Right forelimb (tissue), 1 donor: ENCODE data around the gene RAB11FIP3.
"Not testable (repeated sequence)": the region's sequence is repeated elsewhere in the genome, so short reads cannot be mapped to it uniquely, and the experiment has no call there.

Source experiments
- DNase-seq: peaks from one replicate; pipeline ENCODE4 v3.0.0-alpha.2; 2018

The RAB11FIP3 gene

GRCh38 chr16:425082-425718 lies at the start of gene RAB11FIP3:
RAB11FIP3 (plus strand) TSS chr16:425649; CDS start chr16:426007, 358 bp downstream.
- peak; percentile 91 for DNase-seq

- no peak for DNase-seq
Measured at GRCh38 chr16:375927-376816, 49.3 kb upstream of the RAB11FIP3 start.

GRCh38 chr16:376817-377418 lies 48.5 kb upstream of the RAB11FIP3 start:
- DNase-seq = no peak

GRCh38 chr16:377419-377951 lies 48.0 kb upstream of the RAB11FIP3 start:
- DNase-seq = no peak

GRCh38 chr16:378113-378820 lies 47.2 kb upstream of the RAB11FIP3 start:
- not testable (repeated sequence) for DNase-seq

GRCh38 chr16:378821-379182 lies 46.6 kb upstream of the RAB11FIP3 start:
- DNase-seq = no peak

GRCh38 chr16:379183-379960 lies 46.1 kb upstream of the RAB11FIP3 start:
- DNase-seq = no peak

- DNase-seq = no peak
Measured at GRCh38 chr16:379961-380761, 45.3 kb upstream of the RAB11FIP3 start.

GRCh38 chr16:380762-381011 lies 44.8 kb upstream of the RAB11FIP3 start:
- DNase-seq = no peak

- DNase-seq = peak; percentile 66
Measured at GRCh38 chr16:381012-381788, 44.2 kb upstream of the RAB11FIP3 start.

- peak; percentile 78 for DNase-seq
Measured at GRCh38 chr16:381789-382717, 43.4 kb upstream of the RAB11FIP3 start, which contains the start of gene PGAP6. PGAP6 (minus strand) TSS chr16:381978; CDS start chr16:381821, 157 bp downstream.

GRCh38 chr16:383326-384051 lies 42.0 kb upstream of the RAB11FIP3 start:
- DNase-seq = no peak

GRCh38 chr16:386641-387156 lies 38.8 kb upstream of the RAB11FIP3 start:
- no peak for DNase-seq

- DNase-seq = not testable (repeated sequence)
Measured at GRCh38 chr16:387761-388666, 37.4 kb upstream of the RAB11FIP3 start.

GRCh38 chr16:389352-389751 lies 36.1 kb upstream of the RAB11FIP3 start:
- no peak for DNase-seq

- DNase-seq = no peak
Measured at GRCh38 chr16:391885-392335, 33.5 kb upstream of the RAB11FIP3 start.

- DNase-seq = no peak
Measured at GRCh38 chr16:392450-393030, 32.9 kb upstream of the RAB11FIP3 start.
